GM12873 (cell line): ENCODE measurements around the gene UBE2L6.

ENCODE experiments used
- CTCF ChIP-seq: IDR thresholded peaks from 2 replicates; pipeline ENCODE4 v1.5.1; 2012; ENCODE audit warnings: low read depth, mild to moderate bottlenecking, moderate library complexity, low read length, control low read depth; ENCODE audit not compliant: insufficient read depth; ENCODE audit errors: missing control alignments

Gene UBE2L6

GRCh38 chr11:57567515-57568329, at the start of gene UBE2L6:
TSS of gene UBE2L6 (minus strand) at chr11:57567672. CDS start at chr11:57567611, 61 bp downstream.
- TF ChIP-seq CTCF, result no peak

- TF ChIP-seq CTCF, result no peak
Observed at GRCh38 chr11:57616595-57616994, 49.1 kb upstream of the UBE2L6 start.

GRCh38 chr11:57615308-57615707, 47.8 kb upstream of the UBE2L6 start:
- TF ChIP-seq CTCF, result no peak

GRCh38 chr11:57614234-57614772, 46.8 kb upstream of the UBE2L6 start:
- TF ChIP-seq CTCF, result no peak

- TF ChIP-seq CTCF, result no peak
Observed at GRCh38 chr11:57610170-57610569, 42.7 kb upstream of the UBE2L6 start.

GRCh38 chr11:57605028-57605420, 37.6 kb upstream of the UBE2L6 start:
- no peak for TF ChIP-seq CTCF

- no peak for TF ChIP-seq CTCF
Observed at GRCh38 chr11:57604296-57605027, 37.0 kb upstream of the UBE2L6 start.
